GM20000 (cell line): Measurements from ENCODE around the gene ELP4.

ENCODE experiments used
- DNase-seq: peaks from one replicate; pipeline ENCODE4 v3.0.0; 2012; ENCODE audit warnings: low spot score
- TF ChIP-seq, protein P1 (sequence below): IDR thresholded peaks from 2 replicates; pipeline ENCODE4 v1.5.1; 2012; ENCODE audit warnings: mild to moderate bottlenecking, control low read depth; ENCODE audit errors: extremely low read depth, missing control alignments

Gene ELP4

DNA sequence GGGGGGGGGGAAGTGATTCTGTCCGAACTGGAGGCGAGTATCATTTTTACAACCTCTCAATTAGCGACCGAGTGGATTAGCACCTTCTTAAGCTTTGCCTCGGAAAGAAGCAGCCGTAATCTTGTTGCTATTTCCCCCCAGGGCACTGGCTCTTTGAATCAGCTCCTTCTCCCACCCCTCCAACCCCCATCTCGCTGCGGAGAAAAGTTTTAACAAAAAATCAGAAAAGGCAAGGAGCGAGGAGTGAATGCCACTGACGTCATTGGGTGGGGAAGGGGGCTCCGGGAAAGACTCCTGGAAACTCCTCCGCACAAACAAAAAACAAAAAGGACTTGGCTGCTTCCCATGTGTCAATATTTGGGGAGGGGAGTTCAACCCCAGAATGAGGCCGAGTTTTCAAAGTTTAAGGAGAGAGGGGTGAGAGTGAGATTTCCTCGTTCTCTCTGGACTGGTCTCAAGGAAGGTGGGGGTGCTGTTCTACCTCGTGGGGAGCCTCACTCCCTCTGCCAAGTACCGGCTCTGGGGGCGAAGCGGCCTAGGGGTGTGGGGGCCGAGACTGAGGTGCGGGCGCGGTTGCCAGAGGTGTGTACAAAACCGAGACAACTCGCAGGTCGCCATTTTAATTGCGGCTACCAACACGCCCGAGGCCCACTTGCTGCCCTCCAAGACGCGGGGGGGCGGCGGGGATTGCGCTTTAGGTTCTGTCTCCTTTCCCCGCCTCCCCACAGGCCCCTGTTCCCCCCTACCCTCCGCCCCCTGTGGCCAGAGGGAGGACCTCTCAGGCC is 304.0 kb downstream of the ELP4 start:
- TF ChIP-seq, protein P1, sequence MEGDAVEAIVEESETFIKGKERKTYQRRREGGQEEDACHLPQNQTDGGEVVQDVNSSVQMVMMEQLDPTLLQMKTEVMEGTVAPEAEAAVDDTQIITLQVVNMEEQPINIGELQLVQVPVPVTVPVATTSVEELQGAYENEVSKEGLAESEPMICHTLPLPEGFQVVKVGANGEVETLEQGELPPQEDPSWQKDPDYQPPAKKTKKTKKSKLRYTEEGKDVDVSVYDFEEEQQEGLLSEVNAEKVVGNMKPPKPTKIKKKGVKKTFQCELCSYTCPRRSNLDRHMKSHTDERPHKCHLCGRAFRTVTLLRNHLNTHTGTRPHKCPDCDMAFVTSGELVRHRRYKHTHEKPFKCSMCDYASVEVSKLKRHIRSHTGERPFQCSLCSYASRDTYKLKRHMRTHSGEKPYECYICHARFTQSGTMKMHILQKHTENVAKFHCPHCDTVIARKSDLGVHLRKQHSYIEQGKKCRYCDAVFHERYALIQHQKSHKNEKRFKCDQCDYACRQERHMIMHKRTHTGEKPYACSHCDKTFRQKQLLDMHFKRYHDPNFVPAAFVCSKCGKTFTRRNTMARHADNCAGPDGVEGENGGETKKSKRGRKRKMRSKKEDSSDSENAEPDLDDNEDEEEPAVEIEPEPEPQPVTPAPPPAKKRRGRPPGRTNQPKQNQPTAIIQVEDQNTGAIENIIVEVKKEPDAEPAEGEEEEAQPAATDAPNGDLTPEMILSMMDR = no peak
- DNase-seq = peak; percentile 32

DNA sequence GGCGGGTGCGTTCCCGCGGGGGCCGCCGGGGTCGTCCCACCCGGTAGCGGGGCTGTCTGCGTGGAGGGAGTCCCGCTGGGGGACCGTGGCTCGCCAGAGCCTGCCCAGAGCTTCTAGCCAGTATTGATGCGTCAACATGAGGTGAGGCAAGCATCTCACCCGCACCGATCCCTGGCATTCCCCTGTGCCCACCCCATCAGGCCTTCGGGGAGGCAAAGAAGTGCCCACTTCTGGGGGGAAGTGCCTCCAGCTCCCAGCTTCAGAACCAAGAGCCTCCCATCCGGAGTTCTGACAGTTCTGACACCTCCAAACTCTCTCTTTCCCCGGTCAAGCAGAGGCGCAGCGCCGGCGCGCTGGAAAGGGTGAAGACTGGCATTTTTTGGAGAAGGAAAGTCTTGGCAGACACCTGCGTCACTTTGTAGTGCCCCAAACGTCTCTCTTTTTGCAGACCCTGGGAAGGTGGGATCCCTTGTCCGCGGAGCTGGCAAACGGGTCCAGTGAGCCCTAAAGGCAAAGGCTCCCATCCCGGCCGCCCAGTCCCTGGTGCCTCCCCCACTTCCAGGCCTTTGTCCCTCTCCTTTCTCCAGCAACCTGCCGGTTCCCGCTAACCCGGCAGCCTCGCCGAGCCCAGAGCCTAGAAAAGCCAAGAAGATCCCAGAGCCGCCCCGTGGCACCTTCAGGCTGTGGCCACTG is 304.8 kb downstream of the ELP4 start:
- TF ChIP-seq, protein P1 = no peak
- DNase-seq = peak; percentile 45

DNA sequence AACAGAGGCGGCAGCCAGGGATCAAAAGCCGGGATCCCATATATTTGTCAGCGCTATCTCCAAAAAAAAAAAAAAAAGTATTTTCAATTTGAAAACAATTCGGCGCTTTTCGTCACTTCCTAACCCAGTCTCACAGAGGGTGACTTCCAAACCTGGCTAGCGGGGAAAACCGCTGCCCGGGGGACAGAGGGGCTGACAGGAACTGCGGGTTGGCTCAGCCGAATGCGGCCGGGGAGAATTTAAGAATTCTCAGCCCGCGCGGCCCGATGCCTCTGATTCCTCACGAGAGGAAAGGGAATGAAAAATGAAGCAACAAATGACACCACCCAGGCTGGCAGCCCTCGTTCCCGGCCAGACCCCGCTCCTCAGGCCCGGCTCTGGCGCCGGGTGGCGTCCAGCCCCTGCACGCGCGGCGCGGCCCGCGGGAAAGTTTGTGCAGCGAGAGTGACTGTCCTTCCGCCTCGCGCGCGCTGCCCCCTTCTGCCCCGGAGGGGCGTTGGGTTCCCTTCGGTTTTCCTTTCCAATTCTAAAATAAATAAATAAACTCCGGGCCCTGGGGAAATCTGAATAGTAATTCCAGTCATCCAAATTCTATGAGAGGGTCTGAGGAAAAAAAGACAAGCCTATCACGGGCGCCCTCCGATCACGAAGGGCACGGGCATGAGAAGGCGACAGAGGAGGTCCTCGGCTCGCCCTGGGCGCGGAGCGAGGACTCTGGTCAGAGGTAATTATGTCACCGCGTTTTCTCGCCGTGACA is 306.3 kb downstream of the ELP4 start:
- DNase-seq = peak; percentile 46
- TF ChIP-seq, protein P1 = no peak

DNA sequence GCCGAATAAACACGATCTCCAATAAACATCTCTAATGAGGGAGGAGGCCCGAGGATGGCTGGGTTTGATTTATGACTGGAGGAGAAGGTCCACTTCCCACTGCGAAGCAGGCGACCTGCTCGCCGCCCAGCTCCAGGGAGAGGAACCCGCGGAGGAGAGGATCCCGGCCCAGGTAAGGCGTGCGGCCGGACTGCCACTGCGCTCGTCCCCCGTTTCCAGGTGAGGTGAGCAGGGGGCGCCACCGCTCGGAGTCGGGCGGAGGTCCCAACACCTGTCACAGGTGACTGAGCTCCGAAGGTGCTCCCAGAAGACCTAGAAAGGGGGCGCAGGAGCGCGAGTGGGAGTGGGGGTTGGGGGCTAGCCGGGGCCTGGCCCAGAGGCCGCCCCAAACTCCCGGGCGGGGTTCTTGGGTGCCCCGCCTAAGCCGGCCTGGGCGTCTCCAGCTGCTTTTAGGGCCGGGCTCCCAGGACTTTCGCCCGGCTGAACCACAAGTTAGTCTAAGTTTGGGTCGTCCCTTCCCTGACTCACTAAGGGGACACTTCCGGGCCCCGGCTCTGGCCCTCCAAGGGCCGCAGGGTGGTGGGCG is 307.0 kb downstream of the ELP4 start:
- peak; percentile 55 for DNase-seq

DNA sequence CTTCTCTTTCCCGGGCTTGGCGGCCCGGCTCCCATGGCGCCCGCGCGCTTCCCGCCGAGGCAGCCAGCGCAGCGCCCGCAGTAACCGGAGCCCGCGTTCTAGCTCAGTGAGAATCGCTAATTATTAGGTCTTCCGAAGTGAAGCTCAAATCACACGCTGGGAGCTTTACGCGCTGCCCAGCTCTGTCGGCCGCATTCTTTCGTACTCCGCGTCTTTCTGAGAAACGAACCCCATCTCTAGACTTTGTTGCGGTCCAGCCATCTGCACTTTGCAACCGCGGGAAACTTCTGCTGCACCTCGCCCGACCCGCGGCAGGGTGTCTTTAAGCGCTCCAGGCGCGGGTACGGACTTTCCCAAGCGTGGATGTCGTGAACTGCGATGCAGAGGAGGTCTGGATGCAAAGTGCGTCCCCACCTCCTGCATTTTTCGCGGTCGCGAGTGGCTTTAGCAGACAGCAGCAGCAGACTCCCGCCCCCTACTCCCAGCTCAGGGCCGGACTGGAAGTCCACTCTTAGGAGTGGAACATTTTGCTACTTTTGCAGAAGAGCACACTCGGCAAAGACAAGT is 307.6 kb downstream of the ELP4 start:
- TF ChIP-seq, protein P1 = no peak
- peak; percentile 60 for DNase-seq

More for the DNA sequence above, 307.0 kb downstream of the ELP4 start:
- TF ChIP-seq, protein P1 = no peak

DNA sequence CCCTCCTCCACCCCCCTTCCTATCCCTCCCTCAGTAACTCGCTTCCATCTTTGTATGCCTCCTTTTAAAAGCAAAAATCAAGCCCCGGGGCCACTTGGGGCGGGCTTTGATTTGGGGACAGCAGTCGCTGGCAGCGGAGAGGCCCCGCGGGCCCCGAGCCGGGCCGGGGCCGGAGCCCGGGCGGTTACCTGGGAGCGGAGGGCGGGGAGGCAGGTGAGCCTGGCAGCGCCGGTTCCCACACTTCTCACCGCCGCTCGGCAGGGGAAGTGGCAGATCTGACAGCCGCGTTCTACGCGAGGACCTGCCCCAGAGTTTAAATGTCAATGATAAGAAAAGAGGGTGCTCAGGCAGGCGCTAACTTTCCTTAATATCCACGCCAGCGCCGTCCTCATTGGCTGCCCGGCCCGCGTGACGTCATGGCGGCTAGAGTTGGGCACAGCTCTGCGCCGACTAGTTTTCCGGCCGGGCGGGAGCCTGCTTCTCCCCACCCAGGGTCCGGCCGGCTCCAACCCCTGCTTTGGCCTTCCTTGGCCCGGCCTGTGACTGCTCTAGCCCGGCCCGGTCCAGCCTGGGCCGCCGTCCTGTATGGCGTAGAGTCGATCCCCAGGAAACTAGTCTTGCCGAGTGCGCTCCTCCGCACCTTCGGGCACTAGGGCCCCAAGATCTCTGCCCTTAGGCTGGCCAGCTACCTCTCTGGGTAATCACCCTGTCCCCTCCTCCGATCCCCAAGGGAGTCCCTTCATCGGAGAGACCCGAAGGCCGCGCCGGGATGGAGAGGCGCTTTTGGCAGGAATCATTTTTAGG is 308.3 kb downstream of the ELP4 start:
- peak; percentile 28 for DNase-seq
- TF ChIP-seq, protein P1 = no peak
